ENCODE data around the gene IVD. TPM values are rescaled to one million over a fixed set of nuclear protein-coding genes. Genes with fewer than 3 reads are reported as not detected.

Gene IVD
- total and polyA plus RNA-seq, 2 of the 8 experiments (the other 6 are each of a cell fraction or from before 2014, with no cell fraction given), result 55.2 to 78.8 TPM

DNA sequence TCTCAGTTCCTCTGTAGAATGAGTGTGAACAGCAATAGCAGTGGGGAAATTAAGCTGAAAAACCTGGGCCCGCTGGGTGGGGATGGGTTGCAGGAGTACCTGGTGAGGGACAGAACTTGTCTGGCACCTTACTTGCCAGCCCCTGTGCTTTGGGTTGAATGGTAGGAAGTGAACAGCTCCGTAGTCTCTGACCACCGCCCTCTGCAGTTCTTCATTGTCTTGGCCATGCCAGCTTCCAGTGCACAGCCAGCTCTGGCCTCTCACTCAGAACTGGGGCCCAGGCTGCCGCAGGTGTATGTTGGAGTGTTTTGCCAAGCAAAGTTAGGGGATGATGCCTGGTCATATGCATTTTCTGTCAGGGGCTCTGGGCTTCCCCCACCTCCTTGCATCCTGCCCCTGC lies 51.1 kb downstream of the IVD start:
- WGBS, 2 experiments (ENCODE audit: extremely low coverage in 1 of 2, insufficient coverage in 1 of 2, insufficient read length in 1 of 2, insufficient replicate concordance in 2 of 2, low coverage in 1 of 2, low lambda C conversion rate in 2 of 2, missing lambda C conversion rate in 1 of 2), result 92% methylated on average over 4 of the region's 4 CpGs; no CpG with 5 or more reads in 1 of the 2 experiments
- Histone ChIP-seq H3K79me1 (ENCODE audit: low read depth, low read length) (peaks cover 44% of the 10 kb centered on the region), H3K9me3 (ENCODE audit: insufficient read depth in 2 of 2, low read depth in 1 of 2, low read length in 1 of 2) (no peaks in the 10 kb centered on the region), H2BK12ac (ENCODE audit: low read depth, low read length) (no peak overlapping the region), H3K23ac (ENCODE audit: insufficient read length) (no peak overlapping the region), H3K36me3 (ENCODE audit: control insufficient read depth in 2 of 4, insufficient read depth in 4 of 4, low read length in 3 of 4) (peaks cover 15 to 29% (median 25%) of the 10 kb centered on the region in 4 experiments), H3K4me2 (ENCODE audit: insufficient read depth in 1 of 2, low read depth in 2 of 2, low read length in 2 of 2) (no peak overlapping the region), H4K5ac (ENCODE audit: insufficient read length, low read depth, low read length) (no peak overlapping the region), H3K4ac (replicated peaks; ENCODE audit: insufficient read length, low read depth, low read length) (no peak overlapping the region), H4K8ac (ENCODE audit: extremely low read depth, insufficient read depth, low read length) (no peak overlapping the region), H4K91ac (replicated peaks; ENCODE audit: insufficient read length, low read length) (no peak overlapping the region), H3K9ac (replicated peaks in 1 of 4; ENCODE audit: extremely low read depth in 1 of 4, low read depth in 3 of 4, low read length in 3 of 4) (no peak overlapping the region), H3K79me2 (ENCODE audit: control insufficient read depth in 1 of 2, insufficient read depth in 2 of 2, low read length in 2 of 2) (peaks cover 17 to 86% of the 10 kb centered on the region in 2 experiments), H2BK120ac (replicated peaks; ENCODE audit: low read depth, low read length) (no peak overlapping the region), H2BK20ac (ENCODE audit: low read length) (no peak overlapping the region), H2BK15ac (ENCODE audit: low read length) (no peak overlapping the region), H3K23me2 (ENCODE audit: low read depth, low read length) (no peaks in the 10 kb centered on the region), H3K14ac (ENCODE audit: insufficient read length) (no peak overlapping the region), H3K56ac (replicated peaks; ENCODE audit: insufficient read length, low read depth, low read length) (no peak overlapping the region), H3K27me3 (replicated peaks in 1 of 4; ENCODE audit: control insufficient read depth in 3 of 4, extremely low read depth in 1 of 4, insufficient read depth in 3 of 4, low read length in 3 of 4) (no peaks in the 10 kb centered on the region), H2BK5ac (ENCODE audit: low read depth, low read length) (no peak overlapping the region), H3K4me3 (ENCODE audit: extremely low read depth in 1 of 4, insufficient read depth in 2 of 4, low read depth in 3 of 4, low read length in 4 of 4) (no peak overlapping the region), H3K18ac (ENCODE audit: extremely low read depth, low read length) (no peak overlapping the region), H2AK5ac (ENCODE audit: low read depth, low read length) (no peak overlapping the region), H4K20me1 (replicated peaks in 1 of 2; ENCODE audit: control insufficient read depth in 1 of 2, insufficient read depth in 2 of 2, low read length in 2 of 2) (peaks cover 53 to 56% of the 10 kb centered on the region in 2 experiments), H3K4me1 (replicated peaks in 1 of 4; ENCODE audit: control insufficient read depth in 3 of 4, insufficient read depth in 4 of 4, low read length in 3 of 4) (peaks cover 0 to 29% (median 14%) of the 10 kb centered on the region in 4 experiments; a peak in 6 of 7 replicates), H2AFZ (ENCODE audit: low read length) (no peak overlapping the region), H3K27ac (ENCODE audit: low read depth, low read length) (no peak overlapping the region)
- FAIRE-seq (no peak), DNase-seq (ENCODE audit: low read depth in 1 of 2, low spot score in 2 of 2) (no peak)
- CTCF ChIA-PET (ENCODE audit: partially characterized antibody), result interaction anchor here (0.8 to 1.8 kb wide), 12 partner anchors 8 to 403 kb away, joined by 3 to 6 read pairs (median 3); no protein-coding TSS in a partner anchor
- no peak for TF ChIP-seq KDM5A (IDR thresholded peaks at IDR 0.05; ENCODE audit: low read length)
- TF ChIP-seq POU5F1 (IDR thresholded peaks at IDR 0.05; ENCODE audit: low read depth, low read length), result no peak
- no peak for TF ChIP-seq SIN3A (conservative IDR thresholded peaks at IDR 0.05 in 1 of 2, IDR thresholded peaks at IDR 0.05 in 1 of 2; ENCODE audit: low read depth in 1 of 2, low read length in 2 of 2)
- TF ChIP-seq, protein P1, sequence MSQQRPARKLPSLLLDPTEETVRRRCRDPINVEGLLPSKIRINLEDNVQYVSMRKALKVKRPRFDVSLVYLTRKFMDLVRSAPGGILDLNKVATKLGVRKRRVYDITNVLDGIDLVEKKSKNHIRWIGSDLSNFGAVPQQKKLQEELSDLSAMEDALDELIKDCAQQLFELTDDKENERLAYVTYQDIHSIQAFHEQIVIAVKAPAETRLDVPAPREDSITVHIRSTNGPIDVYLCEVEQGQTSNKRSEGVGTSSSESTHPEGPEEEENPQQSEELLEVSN (IDR thresholded peaks at IDR 0.05), result no peak
- no peak for TF ChIP-seq ASH2L (IDR thresholded peaks at IDR 0.05; ENCODE audit: low read length)
- no peak for TF ChIP-seq POLR2A (IDR thresholded peaks at IDR 0.05; ENCODE audit: control extremely low read depth in 1 of 2, low read depth in 2 of 2, low read length in 2 of 2)
- no peak for TF ChIP-seq ZNF274 (IDR thresholded peaks at IDR 0.05; ENCODE audit: borderline replicate concordance, extremely low read depth, low read length)
- no peak for TF ChIP-seq GABPA (IDR thresholded peaks at IDR 0.05; ENCODE audit: borderline replicate concordance, insufficient read depth, low read length)
- TF ChIP-seq SP2 (IDR thresholded peaks at IDR 0.05; ENCODE audit: low read length), result no peak
- TF ChIP-seq RFX5 (IDR thresholded peaks at IDR 0.05; ENCODE audit: borderline replicate concordance, low read depth, low read length), result no peak
- no peak for TF ChIP-seq MAX (IDR thresholded peaks at IDR 0.05)
- TF ChIP-seq CTBP2 (IDR thresholded peaks at IDR 0.05; ENCODE audit: borderline replicate concordance, insufficient read depth, insufficient read length, low read length), result no peak
- TF ChIP-seq SUZ12 (IDR thresholded peaks at IDR 0.05; ENCODE audit: low read length), result no peak
- POLR2A ChIA-PET (ENCODE audit: partially characterized antibody), result interaction anchor here (0.7 to 2.4 kb wide), 5 partner anchors 8 to 73 kb away, joined by 3 to 7 read pairs (median 4); no protein-coding TSS in a partner anchor
